GM04504 (cell line): ENCODE measurements around the gene GJA3.

Source experiments
- DNase-seq: peaks from one replicate; pipeline ENCODE4 v3.0.0-alpha.2; 2012; ENCODE audit warnings: low read depth

The GJA3 gene

DNA sequence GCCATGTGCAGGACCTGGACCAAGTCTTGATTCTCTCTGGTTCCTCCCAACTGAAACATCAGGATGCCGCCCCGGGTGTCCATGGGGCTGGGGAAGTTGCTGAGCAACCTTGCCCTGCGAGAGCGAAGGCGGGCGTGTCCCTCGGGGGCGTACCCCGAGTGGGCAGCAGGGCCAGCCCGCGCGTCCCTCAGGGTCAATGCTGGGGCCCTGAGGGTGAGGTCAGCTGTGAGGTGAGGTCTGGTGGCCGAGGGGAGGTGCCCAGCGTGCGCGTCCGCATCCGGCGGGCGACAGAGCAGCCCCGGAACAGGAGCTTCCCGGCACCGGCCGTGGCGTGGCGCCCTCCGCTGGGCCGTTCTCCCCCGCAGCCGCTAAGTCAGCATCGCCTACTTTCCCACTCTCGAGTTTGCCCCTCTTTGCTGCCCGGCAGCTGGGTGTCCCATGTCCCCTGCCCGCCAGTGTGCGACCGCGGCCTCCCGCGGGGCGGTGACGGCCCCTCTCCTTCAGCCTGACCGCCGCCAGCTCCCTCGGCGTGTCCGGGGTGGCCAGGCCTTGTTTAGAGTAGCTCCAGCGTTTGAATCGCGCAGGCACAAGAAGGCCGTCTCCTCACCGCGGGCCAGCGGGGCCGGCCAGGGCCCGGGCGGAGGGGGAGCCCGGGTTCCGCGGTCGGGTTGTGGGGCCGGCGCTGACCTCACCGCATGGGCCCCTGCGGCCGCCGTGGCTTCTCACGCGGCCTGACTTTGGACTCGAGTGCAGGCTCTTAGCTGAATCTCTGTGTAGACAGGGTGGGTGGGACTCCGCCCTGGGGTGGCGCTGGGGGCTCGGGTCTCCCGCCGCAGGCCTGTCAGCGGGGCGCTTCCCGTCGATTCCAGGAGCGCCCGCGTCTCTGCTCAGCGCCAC lies 33.0 kb downstream of the GJA3 start:
- no peak for DNase-seq

DNA sequence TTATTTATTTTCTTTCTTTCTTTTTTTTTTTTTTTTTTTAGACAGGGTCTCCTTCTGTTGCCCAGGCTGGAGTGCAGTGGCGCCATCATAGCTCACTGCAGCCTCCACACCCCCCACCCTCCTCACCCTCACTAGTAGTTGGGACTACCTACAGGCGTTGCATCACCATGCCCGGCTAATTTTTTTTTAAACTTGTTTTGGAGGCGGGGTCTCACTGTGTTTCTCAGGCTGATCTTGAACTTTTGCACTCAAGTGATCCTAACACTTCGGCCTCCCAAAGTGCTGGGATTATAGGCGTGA lies 33.6 kb downstream of the GJA3 start:
- no peak for DNase-seq

GRCh38 chr13:20126541-20127261 lies 34.2 kb downstream of the GJA3 start:
- DNase-seq = no peak

DNA sequence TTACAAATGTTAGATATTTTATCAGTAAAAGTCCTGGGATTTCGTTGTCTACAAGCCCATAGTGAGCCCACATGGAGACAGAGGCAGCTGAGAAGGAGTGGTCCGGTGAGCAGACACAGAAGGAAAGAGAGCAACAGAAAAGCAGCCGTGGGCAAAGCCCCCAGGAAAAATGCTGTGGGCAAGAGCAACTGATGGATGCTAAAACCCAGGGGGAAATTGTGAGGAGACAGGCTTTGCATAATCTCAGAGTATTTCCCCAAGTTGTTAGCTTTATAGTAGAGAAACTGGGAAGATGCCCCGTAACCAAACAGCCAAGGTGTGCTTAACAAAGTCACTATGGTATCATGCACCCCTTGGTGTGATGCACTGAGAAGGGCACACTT lies 35.1 kb downstream of the GJA3 start:
- no peak for DNase-seq

DNA sequence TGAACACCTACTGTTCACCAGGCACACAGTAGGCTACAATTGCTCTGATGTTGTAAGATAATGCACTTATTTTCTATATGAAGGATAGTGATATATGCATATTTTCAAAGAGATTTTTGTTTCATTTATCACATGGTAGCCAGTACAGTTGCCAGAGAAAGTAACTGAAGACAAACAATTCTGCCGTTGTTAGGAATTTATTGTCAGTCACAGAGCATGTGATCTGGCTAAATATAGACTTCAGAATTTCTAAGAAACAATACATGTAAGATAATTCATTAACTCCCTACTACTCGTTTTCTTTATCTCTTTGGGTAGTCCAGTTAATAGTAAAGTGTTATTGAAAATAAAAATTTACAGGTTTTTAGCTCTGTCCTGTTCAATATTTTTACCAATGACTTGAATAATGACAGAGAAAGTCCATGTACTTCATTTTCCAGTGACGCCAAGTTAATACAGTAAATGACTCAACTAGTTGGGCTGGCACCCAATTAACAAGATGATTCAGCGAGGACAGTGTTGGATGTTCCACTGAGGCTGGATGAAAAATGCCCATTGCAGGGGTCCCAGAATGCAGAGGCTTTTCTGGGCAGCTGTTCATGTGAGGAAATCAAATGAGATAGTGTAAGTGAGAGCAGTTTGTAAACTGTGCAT lies 35.6 kb downstream of the GJA3 start:
- no peak for DNase-seq

GRCh38 chr13:20124303-20124702 lies 36.5 kb downstream of the GJA3 start:
- no peak for DNase-seq

- DNase-seq = no peak
Measured at GRCh38 chr13:20121159-20121525, 39.7 kb downstream of the GJA3 start.

DNA sequence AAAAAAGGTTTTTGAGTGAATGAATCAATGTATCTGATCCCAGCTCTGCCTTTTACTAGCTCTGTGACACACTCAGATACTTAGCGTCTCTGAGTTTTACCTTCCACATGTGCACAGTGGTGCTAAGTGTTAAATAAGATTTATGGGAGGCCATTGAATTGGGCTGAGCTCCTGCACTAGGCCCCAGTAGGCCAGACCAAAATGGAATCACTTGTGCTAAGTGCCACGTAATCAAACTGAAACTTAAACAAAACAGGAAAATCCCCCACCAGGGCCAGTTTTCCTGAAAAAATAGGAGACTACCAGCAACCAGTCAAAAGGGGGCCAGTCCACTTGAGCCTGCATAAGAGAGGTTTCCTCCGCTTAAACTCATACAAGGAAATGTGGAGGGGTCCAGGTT lies 40.9 kb downstream of the GJA3 start:
- DNase-seq = no peak

GRCh38 chr13:20118268-20119140 lies 42.3 kb downstream of the GJA3 start:
- DNase-seq = no peak

- no peak for DNase-seq
Measured at GRCh38 chr13:20116213-20116612, 44.6 kb downstream of the GJA3 start.

GRCh38 chr13:20114066-20114610 lies 46.7 kb downstream of the GJA3 start:
- DNase-seq = no peak

DNA sequence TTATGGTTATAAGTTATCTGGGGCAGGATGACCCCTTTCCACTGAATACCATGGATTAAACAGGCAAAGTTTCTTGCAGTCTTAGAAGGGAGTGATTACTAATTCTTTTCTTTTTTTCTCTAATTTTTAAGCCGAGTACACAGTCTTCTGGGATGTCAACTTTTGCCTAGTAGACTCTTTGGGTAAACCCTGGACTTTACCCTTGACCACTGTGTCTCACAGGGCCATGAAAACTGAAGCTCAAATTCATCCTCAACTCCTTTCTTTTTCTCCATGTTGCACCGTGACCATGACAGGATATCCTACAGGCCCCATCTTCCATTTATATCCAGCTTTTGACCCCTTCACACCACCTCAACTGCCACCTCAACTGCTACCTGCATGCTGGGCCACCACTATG lies 51.8 kb downstream of the GJA3 start:
- no peak for DNase-seq

DNA sequence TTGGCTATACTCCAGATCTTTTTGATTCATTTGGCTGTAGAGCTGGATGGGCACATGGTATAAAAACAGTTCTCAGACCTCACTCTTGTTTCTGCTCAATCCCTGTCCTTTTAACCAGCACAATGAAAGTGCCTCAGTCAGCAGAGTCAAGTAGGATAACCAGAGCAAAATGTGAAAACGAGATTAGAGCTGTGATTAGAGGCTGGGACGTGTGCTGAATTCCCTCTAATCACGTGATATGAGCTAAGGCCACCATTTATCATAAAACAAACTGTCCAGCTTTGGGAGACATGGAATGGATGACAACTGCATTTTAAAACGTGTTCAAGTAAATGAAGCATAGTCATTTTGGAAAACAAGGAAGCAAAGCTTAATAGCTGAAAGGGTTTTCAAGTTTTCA lies 54.1 kb downstream of the GJA3 start:
- DNase-seq = no peak

- no peak for DNase-seq
Measured at GRCh38 chr13:20105161-20105689, 55.6 kb downstream of the GJA3 start.

- no peak for DNase-seq
Measured at GRCh38 chr13:20102525-20103180, 58.2 kb downstream of the GJA3 start.

DNA sequence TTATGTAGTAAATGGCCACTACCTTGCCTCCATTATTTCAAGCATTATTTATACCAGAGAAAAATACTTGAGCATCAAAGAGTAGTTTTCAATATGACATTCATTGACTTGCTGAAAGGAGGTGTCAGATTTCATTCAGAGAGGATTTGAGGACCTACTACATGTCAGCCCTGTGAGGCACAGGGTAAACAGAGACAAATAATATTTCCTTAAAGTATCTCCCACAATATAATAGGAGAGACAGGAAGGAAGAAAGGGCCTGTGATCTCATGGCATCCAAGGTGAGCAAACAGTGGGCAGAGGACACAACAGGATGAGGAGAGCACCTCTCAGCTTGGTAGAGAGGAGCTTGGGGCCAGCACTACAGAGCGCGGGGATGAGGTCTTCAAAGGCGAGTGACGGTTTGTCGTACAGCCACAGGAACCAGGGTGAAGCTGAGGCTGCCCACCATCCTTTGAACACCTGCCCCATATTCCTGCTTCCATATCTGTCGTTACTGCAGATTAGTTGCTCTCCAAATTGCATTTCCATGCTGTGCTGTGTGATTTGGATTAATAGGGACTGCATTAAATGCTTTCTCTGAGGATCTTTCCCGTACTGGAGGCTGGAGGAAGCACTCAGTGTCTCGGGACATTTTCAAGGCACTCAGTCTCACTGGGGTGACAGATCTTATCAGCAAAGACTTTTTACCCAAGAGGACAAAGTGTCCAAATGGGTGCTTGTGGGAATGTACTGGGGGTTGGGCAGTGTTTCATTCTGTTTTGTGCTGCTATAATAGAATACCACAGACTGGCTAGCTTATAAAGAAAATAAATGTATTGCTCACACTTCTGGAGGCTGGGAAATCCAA lies 59.2 kb downstream of the GJA3 start:
- DNase-seq = no peak

DNA sequence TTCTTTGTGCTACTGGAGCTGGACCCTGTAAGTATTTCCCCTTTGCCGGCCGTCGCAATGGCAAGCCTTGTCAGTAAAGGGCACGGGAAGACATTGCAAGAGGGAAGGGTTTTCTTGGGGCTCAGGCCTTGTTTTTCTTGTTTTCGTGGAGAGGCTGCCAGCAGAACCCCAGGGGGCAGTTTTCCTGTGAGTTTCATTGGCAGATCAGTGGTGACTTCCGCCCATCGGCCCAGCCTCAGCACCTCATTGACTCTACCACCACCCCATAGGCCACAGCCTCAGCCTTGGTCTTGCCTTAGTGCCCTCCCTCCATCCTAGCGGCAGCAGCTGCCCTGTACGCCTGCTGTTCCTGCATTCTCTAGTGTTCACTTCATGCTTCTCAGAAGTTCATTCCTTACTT lies 61.5 kb downstream of the GJA3 start:
- no peak for DNase-seq

DNA sequence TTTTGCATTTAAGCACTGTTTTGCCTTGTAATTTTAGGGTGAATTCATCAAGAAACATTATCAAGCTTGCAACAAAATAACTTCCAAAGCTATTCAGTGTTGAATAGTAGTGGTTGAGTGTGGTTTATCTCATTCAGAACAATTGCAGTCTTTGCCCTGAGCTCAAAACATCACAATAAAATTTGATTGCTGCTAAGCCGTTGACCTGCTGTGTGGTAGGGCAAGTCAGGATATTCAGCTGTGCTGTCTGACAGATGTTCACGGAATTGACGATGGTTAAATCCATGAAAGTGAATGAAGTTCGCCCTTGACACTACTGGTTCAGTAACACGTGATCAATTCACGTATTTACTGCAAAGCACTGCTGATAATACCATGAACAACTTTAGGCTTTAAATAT lies 66.9 kb downstream of the GJA3 start:
- no peak for DNase-seq

GRCh38 chr13:20090349-20090748 lies 70.5 kb downstream of the GJA3 start:
- no peak for DNase-seq
